ENCODE data around the gene SLC19A1.

SLC19A1 gene

GRCh38 chr21:45517249-45518065, 24.8 kb downstream of the SLC19A1 start:
- no peak for DNase-seq (ENCODE audit: low spot score)

DNA sequence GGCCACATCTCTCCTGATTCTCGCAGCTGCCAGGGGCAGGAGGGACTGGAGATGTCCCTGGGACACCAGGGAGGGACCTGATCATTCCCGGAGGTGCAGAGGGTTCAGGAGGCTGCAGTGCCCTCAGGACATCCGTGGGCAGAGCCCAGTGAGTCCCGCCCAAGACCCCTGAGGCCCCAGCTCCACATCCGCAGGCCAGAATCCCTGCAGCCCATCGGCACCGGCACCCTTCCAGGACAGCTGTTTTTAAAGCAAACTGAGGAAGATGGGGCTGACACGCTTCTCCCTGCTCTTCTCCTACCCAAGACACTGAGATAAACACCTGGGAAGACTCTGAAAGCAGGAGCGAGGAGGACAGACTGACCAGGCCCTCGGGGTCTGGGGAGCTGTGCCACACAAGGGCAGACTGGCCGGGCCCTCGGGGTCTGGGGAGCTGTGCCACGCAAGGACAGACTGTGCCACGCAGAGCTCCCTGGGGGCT, 25.5 kb downstream of the SLC19A1 start:
- no peak for DNase-seq (ENCODE audit: low spot score)

- DNase-seq (ENCODE audit: low spot score): no peak
Observed at GRCh38 chr21:45516071-45516670, 26.1 kb downstream of the SLC19A1 start.

- no peak for DNase-seq (ENCODE audit: low spot score)
Observed at GRCh38 chr21:45515241-45516061, 26.8 kb downstream of the SLC19A1 start.

- DNase-seq (ENCODE audit: low spot score): no peak
Observed at GRCh38 chr21:45514311-45515021, 27.8 kb downstream of the SLC19A1 start.

DNA sequence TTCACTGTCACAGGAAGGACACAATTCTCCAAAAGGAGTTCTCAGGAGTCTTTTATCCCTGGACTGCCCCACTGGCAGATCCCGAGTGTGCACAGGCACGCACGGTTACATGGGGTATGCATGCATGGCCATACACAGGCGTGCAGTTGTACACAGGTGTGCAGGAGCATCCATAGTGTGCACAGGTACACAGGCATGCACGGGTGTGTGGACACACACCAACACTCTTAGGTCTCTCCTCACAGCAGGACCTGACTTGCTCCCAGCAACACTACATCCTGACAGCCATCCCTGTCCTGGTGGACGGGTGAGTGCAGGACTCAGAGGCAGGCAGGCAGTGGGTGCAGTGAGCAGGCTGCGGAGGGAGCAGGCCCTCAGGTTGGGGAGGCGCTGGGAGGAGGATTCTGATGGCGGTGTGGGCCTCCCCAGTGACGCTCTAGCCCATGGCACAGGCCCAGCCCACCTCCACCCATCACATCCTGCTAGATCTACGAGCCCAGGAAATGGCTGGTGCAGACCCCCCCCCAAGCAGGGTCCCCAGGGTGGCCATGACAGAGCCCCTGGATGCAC, 28.4 kb downstream of the SLC19A1 start:
- DNase-seq (ENCODE audit: low spot score): no peak

GRCh38 chr21:45513003-45513717, 29.1 kb downstream of the SLC19A1 start:
- DNase-seq (ENCODE audit: low spot score): no peak

- no peak for DNase-seq (ENCODE audit: low spot score)
Observed at GRCh38 chr21:45512626-45513002, 29.6 kb downstream of the SLC19A1 start.

DNA sequence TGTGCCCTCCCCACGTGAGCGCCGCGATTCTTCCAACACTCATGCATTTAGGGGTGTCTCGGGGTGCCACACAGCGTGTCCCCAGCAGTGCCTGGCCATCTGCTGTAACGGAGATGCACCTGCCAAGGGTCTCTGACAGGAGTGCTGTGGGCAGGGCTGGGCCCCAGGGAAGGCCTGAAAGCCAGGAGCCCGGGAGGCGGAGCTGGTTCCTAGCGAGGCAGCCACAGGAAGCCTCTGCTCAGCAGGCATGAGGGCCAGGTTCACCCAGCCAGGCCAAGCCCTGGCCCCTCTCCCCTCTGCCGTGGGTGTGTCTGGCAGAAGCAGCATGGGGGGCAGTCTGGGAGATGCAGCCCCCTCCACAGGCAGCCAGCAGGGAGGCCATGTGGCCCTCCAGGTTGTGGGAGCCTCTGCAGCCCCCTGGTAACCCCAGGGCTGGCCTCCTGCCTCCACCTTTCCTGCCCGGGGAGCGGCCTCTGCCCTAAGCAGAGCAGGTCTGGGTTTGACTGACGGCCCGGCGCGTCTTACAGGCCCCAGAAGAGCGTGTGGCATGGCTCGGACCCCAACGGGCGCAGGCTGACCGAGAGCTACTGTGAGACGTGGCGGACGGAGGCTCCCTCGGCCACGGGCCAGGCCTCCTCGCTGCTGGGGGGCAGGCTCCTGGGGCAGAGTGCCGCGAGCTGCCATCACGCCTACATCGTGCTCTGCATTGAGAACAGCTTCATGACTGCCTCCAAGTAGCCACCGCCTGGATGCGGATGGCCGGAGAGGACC, 30.4 kb downstream of the SLC19A1 start:
- DNase-seq (ENCODE audit: low spot score): no peak

DNA sequence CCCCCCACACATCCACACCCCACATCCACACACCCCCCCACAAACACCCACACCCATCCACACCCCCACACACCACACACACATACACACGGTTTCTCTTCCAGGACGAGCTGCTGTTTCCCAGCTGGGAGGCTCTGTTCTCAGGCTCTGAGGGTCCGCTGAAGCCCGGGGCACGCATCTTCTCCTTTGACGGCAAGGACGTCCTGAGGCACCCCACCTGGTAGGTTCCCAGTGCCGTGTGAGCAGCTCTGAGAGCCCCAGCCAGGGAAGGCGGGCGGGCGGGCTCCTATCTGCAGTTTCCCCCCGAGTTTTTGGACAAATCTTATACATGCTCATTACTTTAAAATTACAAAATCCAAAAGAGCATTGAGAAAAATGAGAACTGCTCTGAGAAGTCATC, 31.2 kb downstream of the SLC19A1 start:
- DNase-seq (ENCODE audit: low spot score): no peak

GRCh38 chr21:45510466-45510955, 31.7 kb downstream of the SLC19A1 start:
- no peak for DNase-seq (ENCODE audit: low spot score)

GRCh38 chr21:45509566-45510465, 32.4 kb downstream of the SLC19A1 start:
- DNase-seq (ENCODE audit: low spot score): no peak

DNA sequence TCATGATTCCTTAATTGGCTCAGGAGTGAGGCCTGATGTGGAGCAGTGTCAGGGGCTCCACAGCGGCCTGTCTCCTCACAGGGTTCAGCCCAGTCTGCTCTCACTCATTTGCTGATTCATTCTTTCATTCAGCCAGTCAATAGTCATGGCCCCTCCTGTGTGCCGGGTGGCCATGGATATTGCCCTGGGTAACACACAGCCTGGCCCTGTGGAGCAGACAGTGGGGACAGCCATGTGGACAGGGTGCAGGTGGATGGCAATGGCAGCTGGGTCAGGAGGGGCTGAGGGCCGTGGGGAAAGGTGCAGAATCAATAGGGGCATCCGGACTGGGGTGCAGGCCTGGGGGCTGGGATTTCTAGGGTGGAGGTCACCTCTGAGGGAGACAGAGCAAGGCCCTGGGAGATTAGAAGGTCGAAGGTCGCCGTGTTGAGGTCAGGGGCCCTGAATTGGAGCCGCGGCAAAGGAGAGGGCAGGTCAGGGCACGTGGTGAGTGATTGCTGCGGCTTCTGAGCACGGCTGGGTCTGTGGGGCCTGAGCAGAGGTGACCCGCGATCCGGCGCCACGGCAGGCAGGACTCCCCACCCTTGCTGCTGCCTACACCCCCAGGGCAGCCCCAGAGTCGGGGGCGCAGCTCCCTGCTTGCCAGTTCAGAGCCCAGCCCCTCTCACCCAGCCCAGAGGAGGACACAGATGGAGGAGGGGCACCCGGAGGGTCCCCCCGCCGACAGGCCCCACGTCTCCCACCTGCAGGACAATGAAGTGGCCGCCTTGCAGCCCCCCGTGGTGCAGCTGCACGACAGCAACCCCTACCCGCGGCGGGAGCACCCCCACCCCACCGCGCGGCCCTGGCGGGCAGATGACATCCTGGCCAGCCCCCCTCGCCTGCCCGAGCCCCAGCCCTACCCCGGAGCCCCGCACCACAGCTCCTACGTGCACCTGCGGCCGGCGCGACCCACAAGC, 33.4 kb downstream of the SLC19A1 start:
- DNase-seq (ENCODE audit: low spot score): no peak

DNA sequence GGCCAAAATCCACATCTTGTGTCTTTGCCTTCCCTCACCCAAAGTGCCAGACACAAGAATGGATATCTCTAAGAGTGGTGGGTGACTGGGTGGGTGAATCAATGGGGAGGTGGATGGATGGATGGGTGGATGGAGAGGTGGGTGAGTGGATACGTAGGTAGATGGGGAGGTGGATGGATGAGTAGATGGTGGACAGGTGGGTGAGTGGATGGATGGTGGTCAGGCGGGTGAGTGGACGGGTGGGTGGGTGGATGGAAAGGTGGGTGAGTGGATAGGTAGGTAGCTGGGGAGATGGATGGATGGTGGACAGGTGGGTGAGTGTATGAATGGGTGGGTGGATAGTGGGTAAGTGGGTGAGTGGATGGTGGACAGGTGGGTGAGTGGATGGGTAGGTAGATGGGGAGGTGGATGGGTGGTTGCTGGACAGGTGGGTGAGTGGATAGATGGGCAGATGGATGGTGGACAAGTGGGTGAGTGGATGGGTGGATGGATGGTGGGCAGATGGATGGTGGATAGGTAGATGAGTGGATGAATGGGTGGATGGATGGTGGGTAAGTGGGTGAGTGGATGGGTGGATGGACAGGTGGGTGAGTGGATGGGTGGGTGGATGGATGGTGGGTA, 34.2 kb downstream of the SLC19A1 start:
- no peak for DNase-seq (ENCODE audit: low spot score)

GRCh38 chr21:45507523-45507875, 34.7 kb downstream of the SLC19A1 start:
- no peak for DNase-seq (ENCODE audit: low spot score)

DNA sequence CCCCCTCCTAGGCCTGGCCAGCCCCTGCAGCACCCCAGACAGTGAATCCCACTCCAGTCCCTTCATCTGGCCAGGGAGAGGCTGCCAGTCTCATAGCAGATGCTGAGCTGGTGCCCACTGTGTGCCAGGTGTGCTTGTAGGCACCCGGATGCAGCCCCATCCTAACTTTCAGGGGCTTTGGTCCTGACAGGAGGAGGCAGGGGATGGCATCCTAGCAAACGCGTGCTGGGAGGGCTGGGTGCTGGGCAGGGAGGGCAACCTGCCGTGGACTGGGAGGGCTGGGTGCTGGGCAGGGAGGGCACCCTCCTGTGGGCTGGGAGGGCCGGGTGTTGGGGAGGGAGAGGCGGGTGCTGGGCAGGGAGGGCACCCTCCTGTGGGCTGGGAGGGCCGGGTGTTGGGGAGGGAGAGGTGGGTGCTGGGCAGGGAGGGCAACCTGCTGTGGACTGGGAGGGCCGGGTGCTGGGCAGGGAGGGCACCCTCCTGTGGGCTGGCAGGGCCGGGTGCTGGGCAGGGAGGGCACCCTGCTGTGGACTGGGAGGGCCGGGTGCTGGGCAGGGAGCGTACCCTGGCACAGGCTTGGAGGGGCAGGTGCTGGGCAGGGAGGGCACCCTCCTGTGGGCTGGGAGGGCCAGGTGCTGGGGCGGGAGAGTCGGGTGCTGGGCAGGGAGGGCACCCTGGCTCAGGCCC, 35.3 kb downstream of the SLC19A1 start:
- no peak for DNase-seq (ENCODE audit: low spot score)
